Measurements from ENCODE around the gene HOXA5.
A peak's percentile ranks its signal among the peaks of the same experiment; 100 is the strongest.

Gene HOXA5

GRCh38 chr7:27141923-27142579, 1.4 kb downstream of the HOXA5 start:
- Histone ChIP-seq H3K36me3 (ENCODE audit: insufficient read depth) (no peaks in the 10 kb centered on the region), H3K9ac (no peak overlapping the region), H3K4me3 (IDR thresholded peaks at IDR 0.05; ENCODE audit: insufficient read depth, low read depth, low read length) (no peak overlapping the region), H3K27ac (no peak overlapping the region), H3K27me3 (ENCODE audit: insufficient read depth, low read depth) (no peaks in the 10 kb centered on the region), H3K79me2 (ENCODE audit: insufficient read depth, low read depth) (no peaks in the 10 kb centered on the region), H2AFZ (ENCODE audit: low read depth) (no peak overlapping the region), H3K4me2 (peak overlapping the region; percentile 34; the same call in 1 of the 2 replicates), H3K4me1 (ENCODE audit: low read depth, poor library complexity, severe bottlenecking) (no peaks in the 10 kb centered on the region), H4K20me1 (ENCODE audit: insufficient read depth) (no peaks in the 10 kb centered on the region)
- no peak for TF ChIP-seq CTCF (conservative IDR thresholded peaks at IDR 0.05; ENCODE audit: low read depth, low read length)

GRCh38 chr7:27141137-27141922, 2.2 kb downstream of the HOXA5 start:
- H3K27me3 ChIP-seq (ENCODE audit: insufficient read depth, low read depth): no peaks in the 10 kb centered on the region
- no peak overlapping the region for H3K9ac ChIP-seq
- no peaks in the 10 kb centered on the region for H3K36me3 ChIP-seq (ENCODE audit: insufficient read depth)
- no peak for TF ChIP-seq CTCF (conservative IDR thresholded peaks at IDR 0.05; ENCODE audit: low read depth, low read length)
- no peak overlapping the region for H3K4me3 ChIP-seq (IDR thresholded peaks at IDR 0.05; ENCODE audit: insufficient read depth, low read depth, low read length)
- H3K4me2 ChIP-seq: no peak overlapping the region
- H4K20me1 ChIP-seq (ENCODE audit: insufficient read depth): no peaks in the 10 kb centered on the region
- no peak overlapping the region for H2AFZ ChIP-seq (ENCODE audit: low read depth)
- H3K79me2 ChIP-seq (ENCODE audit: insufficient read depth, low read depth): no peaks in the 10 kb centered on the region
- H3K4me1 ChIP-seq (ENCODE audit: low read depth, poor library complexity, severe bottlenecking): no peaks in the 10 kb centered on the region
- H3K27ac ChIP-seq: no peak overlapping the region

GRCh38 chr7:27140126-27140857, 3.2 kb downstream of the HOXA5 start:
- H4K20me1 ChIP-seq (ENCODE audit: insufficient read depth): no peaks in the 10 kb centered on the region
- no peak overlapping the region for H3K4me3 ChIP-seq (IDR thresholded peaks at IDR 0.05; ENCODE audit: insufficient read depth, low read depth, low read length)
- TF ChIP-seq CTCF (conservative IDR thresholded peaks at IDR 0.05; ENCODE audit: low read depth, low read length): no peak
- no peak overlapping the region for H2AFZ ChIP-seq (ENCODE audit: low read depth)
- H3K36me3 ChIP-seq (ENCODE audit: insufficient read depth): no peaks in the 10 kb centered on the region
- no peaks in the 10 kb centered on the region for H3K27me3 ChIP-seq (ENCODE audit: insufficient read depth, low read depth)
- no peak overlapping the region for H3K27ac ChIP-seq
- H3K4me1 ChIP-seq (ENCODE audit: low read depth, poor library complexity, severe bottlenecking): peaks cover 5% of the 10 kb centered on the region
- H3K4me2 ChIP-seq: no peak overlapping the region
- no peak overlapping the region for H3K9ac ChIP-seq
- no peaks in the 10 kb centered on the region for H3K79me2 ChIP-seq (ENCODE audit: insufficient read depth, low read depth)

- H3K4me1 ChIP-seq (ENCODE audit: low read depth, poor library complexity, severe bottlenecking): peaks cover 12% of the 10 kb centered on the region
These were observed 4.0 kb downstream of the HOXA5 start for GRCh38 chr7:27139334-27140125.

More at GRCh38 chr7:27139334-27140125, 4.0 kb downstream of the HOXA5 start:
- H2AFZ ChIP-seq (ENCODE audit: low read depth): no peak overlapping the region
- H3K79me2 ChIP-seq (ENCODE audit: insufficient read depth, low read depth): no peaks in the 10 kb centered on the region
- H3K4me3 ChIP-seq (IDR thresholded peaks at IDR 0.05; ENCODE audit: insufficient read depth, low read depth, low read length): no peak overlapping the region
- H3K27ac ChIP-seq: no peak overlapping the region
- H4K20me1 ChIP-seq (ENCODE audit: insufficient read depth): no peaks in the 10 kb centered on the region
- H3K36me3 ChIP-seq (ENCODE audit: insufficient read depth): no peaks in the 10 kb centered on the region
- H3K4me2 ChIP-seq: no peak overlapping the region
- no peaks in the 10 kb centered on the region for H3K27me3 ChIP-seq (ENCODE audit: insufficient read depth, low read depth)
- no peak overlapping the region for H3K9ac ChIP-seq
- no peak for TF ChIP-seq CTCF (conservative IDR thresholded peaks at IDR 0.05; ENCODE audit: low read depth, low read length)

All from KMS-11 (cell line).